Calu3 (cell line): ENCODE measurements around the gene NCBP3. TPM values are rescaled to one million over a fixed set of nuclear protein-coding genes. Genes with fewer than 3 reads are reported as not detected.

ENCODE experiments used
- BruUV-seq: library from RNA; stranded (reverse); fragments of 400-500 nt; replicated peaks from 2 replicates; lab custom pipeline; 2021; lab: Mats Ljungman, UMichigan
- CTCF ChIA-PET: fragments of 300-600 bp; sonication (Branson Sonifier 250); formaldehyde crosslinking; loops from one replicate; lab custom pipeline; 2022; ENCODE audit warnings: antibody characterized with exemption; lab: Charles Lee
- DNase-seq: peaks from one replicate; pipeline ENCODE4 v3.0.0; 2022
- H3K27ac Mint-ChIP-seq: one replicate; pipeline ENCODE4 v1.8.0; 2022; ENCODE audit warnings: mixed read lengths; ENCODE audit not compliant: unreplicated experiment
- H3K27me3 Mint-ChIP-seq: one replicate; pipeline ENCODE4 v1.8.0; 2022; ENCODE audit warnings: mixed read lengths; ENCODE audit not compliant: unreplicated experiment
- H3K36me3 Mint-ChIP-seq: one replicate; pipeline ENCODE4 v1.8.0; 2022; ENCODE audit warnings: mild to moderate bottlenecking, moderate library complexity, mixed read lengths; ENCODE audit not compliant: insufficient read depth, unreplicated experiment
- H3K4me1 Mint-ChIP-seq: one replicate; pipeline ENCODE4 v1.8.0; 2022; ENCODE audit warnings: mild to moderate bottlenecking, low read depth, mixed read lengths; ENCODE audit not compliant: unreplicated experiment
- H3K4me3 Mint-ChIP-seq: one replicate; pipeline ENCODE4 v1.8.0; 2022; ENCODE audit warnings: mild to moderate bottlenecking, low read depth, moderate library complexity, mixed read lengths; ENCODE audit not compliant: unreplicated experiment
- H3K9me3 Mint-ChIP-seq: one replicate; pipeline ENCODE4 v1.8.0; 2022; ENCODE audit warnings: low read depth, mixed read lengths; ENCODE audit not compliant: unreplicated experiment
- intact Hi-C: fragments of 100-400 bp; cut with micrococcal nuclease; formaldehyde crosslinking; loops from one replicate; pipeline ENCODE4 v1.10.0; 2022; ENCODE audit not compliant: unreplicated experiment
- total RNA-seq: library from RNA; stranded (reverse); gene quantifications from 2 replicates; pipeline ENCODE4 v1.2.3, GENCODE V29; 2022
- TF ChIP-seq, protein P1 (sequence below): fragments of 200-600 bp; IDR thresholded peaks from one replicate; pipeline ENCODE4 v1.8.0; 2022; ENCODE audit warnings: antibody characterized with exemption; ENCODE audit not compliant: unreplicated experiment

The NCBP3 gene
- total RNA-seq, 1 experiment from 2014 or later: 25.4 TPM

DNA sequence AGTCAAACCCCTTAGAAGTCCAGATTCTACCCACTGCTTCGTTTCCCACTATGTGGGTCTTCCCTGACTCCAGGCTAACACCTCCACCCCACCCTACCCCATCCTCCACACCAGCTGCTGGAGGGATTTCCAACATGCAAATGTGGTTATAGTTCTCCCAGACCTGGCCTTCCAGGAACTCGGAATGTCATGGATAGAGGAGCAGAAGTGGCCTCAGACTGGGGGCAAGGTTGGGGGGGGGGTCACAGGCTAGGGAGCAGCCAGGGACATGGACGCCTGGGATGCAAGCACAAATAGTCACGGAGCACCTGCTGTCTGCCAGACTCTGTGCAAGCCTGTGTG, 44.8 kb upstream of the NCBP3 start:
- Mint-ChIP-seq H3K4me3 (peak overlapping the region; percentile 65), H3K27me3 (peaks cover 13% of the 10 kb centered on the region), H3K9me3 (no peaks in the 10 kb centered on the region), H3K27ac (peak overlapping the region; percentile 43), H3K36me3 (peaks cover 40% of the 10 kb centered on the region), H3K4me1 (peaks cover 35% of the 10 kb centered on the region)
- BruUV-seq: no TSS peak
- TF ChIP-seq, protein P1, sequence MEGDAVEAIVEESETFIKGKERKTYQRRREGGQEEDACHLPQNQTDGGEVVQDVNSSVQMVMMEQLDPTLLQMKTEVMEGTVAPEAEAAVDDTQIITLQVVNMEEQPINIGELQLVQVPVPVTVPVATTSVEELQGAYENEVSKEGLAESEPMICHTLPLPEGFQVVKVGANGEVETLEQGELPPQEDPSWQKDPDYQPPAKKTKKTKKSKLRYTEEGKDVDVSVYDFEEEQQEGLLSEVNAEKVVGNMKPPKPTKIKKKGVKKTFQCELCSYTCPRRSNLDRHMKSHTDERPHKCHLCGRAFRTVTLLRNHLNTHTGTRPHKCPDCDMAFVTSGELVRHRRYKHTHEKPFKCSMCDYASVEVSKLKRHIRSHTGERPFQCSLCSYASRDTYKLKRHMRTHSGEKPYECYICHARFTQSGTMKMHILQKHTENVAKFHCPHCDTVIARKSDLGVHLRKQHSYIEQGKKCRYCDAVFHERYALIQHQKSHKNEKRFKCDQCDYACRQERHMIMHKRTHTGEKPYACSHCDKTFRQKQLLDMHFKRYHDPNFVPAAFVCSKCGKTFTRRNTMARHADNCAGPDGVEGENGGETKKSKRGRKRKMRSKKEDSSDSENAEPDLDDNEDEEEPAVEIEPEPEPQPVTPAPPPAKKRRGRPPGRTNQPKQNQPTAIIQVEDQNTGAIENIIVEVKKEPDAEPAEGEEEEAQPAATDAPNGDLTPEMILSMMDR: no peak
- DNase-seq: no peak
- CTCF ChIA-PET: interaction anchor here (1.2 to 1.3 kb wide), 3 partner anchors 12 to 45 kb away, joined by 3 to 7 read pairs (median 5); partner anchors contain the start of gene NCBP3
- intact Hi-C loops: no loop called here

DNA sequence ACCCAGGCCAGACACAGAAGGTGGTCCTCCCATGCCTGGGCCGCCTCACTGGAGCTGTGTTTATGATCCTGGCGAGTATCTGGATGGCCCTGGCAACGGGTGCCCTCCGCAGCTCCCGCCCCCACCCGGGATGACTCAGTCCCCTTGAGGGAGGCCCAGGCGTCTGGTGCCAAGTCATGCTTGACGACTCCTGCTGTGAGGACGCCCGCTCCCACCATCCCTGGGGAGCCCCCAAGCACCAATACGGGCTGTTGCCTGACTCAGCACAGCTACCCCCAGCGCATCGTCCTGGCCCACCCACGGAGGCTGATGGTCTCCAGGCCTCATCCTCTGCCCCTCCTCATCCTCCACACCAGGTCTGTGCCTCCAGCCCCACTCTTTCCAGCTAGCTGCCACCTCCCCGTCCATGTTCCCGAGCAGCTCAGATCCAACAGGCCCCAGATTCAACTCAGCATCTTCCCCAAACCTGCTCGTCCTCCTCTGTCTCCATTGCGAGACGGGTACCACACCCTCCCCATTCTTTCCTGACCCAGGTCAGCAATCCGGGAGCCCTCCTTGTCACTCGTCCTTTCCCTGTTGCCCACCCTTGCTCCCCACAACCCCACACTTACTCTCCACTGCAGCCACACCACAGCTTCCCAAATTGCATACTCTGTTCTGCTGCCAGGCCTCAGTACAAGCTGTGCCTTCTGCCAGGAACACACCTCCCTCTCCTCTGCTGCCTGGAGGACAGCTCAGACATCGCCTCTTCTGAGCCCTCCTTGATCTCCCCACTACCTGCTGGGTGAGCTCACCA, 44.2 kb upstream of the NCBP3 start:
- Mint-ChIP-seq H3K36me3 (peaks cover 40% of the 10 kb centered on the region), H3K9me3 (no peaks in the 10 kb centered on the region), H3K4me3 (no peak overlapping the region), H3K27me3 (peaks cover 13% of the 10 kb centered on the region), H3K4me1 (peaks cover 35% of the 10 kb centered on the region), H3K27ac (peak overlapping the region; percentile 43)
- BruUV-seq: no TSS peak
- CTCF ChIA-PET: interaction anchor here (1.2 to 1.3 kb wide), 3 partner anchors 12 to 44 kb away, joined by 3 to 7 read pairs (median 5); partner anchors contain the start of gene NCBP3
- intact Hi-C loops: no loop called here
- TF ChIP-seq, protein P1: no peak
- DNase-seq: peak; percentile 76

DNA sequence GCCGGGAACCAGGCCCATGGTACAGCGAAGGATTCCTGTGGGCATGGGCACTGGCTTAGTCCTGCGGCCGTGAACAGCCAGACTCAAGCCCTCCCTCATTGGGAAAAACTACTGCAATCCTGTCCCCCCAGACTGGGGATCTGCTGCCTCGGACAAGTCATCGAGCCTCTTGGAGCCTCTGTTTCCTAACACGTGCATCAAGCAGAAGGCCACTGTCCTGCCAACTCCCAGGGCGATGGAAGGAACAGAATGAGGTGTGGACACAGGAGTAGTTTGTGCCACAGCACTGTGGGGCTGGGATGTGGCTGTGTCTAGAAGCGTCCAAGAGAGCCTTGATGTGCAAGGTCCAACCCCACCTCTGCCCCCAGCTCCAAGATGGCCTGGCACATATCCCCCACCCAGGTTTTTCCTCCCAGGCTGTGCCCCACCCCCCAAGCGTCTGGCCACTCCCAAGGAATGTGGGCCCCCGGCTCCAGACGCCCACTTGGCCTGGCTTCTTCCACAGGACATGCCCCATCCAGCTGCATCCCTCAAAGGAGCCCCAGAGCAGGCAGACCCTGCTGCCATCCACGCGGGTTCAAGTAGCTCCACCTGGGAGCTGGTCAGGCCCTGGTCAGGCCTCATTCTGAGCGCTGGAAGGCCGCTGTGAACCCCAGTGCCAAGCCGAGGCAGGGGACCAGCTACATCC, 43.4 kb upstream of the NCBP3 start:
- intact Hi-C loops: no loop called here
- TF ChIP-seq, protein P1: no peak
- Mint-ChIP-seq H3K9me3 (no peaks in the 10 kb centered on the region), H3K36me3 (peaks cover 40% of the 10 kb centered on the region), H3K4me3 (no peak overlapping the region), H3K27me3 (peaks cover 13% of the 10 kb centered on the region), H3K4me1 (peaks cover 35% of the 10 kb centered on the region), H3K27ac (no peak overlapping the region)
- no peak for DNase-seq
- BruUV-seq: no TSS peak
- CTCF ChIA-PET: interaction anchor here (1.2 to 1.3 kb wide), 3 partner anchors 11 to 43 kb away, joined by 3 to 7 read pairs (median 5); partner anchors contain the start of gene NCBP3

DNA sequence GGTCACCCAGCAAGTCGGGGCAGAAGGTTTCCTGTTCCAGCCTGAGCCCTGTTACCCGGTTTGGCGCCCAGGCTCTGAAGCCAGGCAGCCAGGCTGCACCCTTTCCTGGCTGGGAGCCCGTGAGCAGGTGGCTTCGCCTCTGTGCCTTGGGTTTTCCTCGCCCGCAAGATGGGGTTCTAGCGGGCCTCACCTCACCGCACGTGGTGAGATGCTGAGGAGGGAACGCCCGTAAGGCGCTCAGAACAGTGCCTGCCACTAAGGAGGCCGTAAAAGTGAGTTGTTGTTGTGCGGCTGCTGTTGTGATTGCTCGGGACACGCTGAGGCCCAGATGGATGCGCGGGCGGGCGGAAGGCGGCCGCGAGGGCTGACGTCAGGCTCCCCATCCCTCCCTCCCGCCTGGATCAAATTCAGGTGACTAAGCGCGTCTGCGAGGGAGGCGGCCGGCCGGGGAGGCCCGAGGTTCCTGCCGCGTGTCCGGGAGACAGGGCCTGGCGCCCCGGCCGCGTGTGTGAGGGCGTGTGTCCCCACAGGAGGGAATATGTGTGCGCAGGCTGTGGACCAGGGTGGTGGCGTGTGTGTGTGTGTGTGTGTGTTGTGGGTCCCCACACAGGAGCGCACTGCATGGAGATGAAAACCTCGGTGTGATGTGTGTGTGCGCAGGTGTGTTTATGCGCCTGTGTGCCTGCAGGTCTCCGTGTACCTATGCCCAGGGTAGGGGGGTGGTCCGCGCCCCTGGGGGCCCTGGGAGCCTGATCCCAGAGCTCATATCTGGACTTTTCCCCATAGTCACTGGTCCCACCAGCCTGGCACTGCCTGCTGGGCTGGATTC, 42.5 kb upstream of the NCBP3 start:
- peak overlapping the region; percentile 26 for H3K4me3 Mint-ChIP-seq
- TSS peak; percentile 22 for BruUV-seq
- no peaks in the 10 kb centered on the region for H3K9me3 Mint-ChIP-seq
- CTCF ChIA-PET: no interaction called here
- peak; percentile 66 for DNase-seq
- H3K36me3 Mint-ChIP-seq: peaks cover 38% of the 10 kb centered on the region
- peaks cover 13% of the 10 kb centered on the region for H3K27me3 Mint-ChIP-seq
- H3K4me1 Mint-ChIP-seq: peaks cover 35% of the 10 kb centered on the region
- TF ChIP-seq, protein P1: no peak
- intact Hi-C loops: no loop called here
- no peak overlapping the region for H3K27ac Mint-ChIP-seq
